Thyroid gland (tissue), 4 donors: ENCODE results near the gene GRIA1. TPM values are rescaled to one million over a fixed set of nuclear protein-coding genes. Genes with fewer than 3 reads are reported as not detected.

Experiments used
- DNase-seq, 2 donors: peaks; one replicate each; pipeline ENCODE4 v3.0.0-alpha.2; 2019
- H3K27ac ChIP-seq, 3 donors: fragments of 200-600 bp; sonication (generic); 1 replicate in 2 of 3; 2 replicates in 1 of 3; pipeline ENCODE4 v1.5.1; 2016 to 2019; ENCODE audit warnings: mild to moderate bottlenecking in 1 of 3, moderate library complexity in 1 of 3
- H3K27me3 ChIP-seq: fragments of 200-600 bp; sonication (generic); one replicate; pipeline ENCODE4 v1.5.1; 2019
- H3K36me3 ChIP-seq, 2 donors: fragments of 200-600 bp; sonication (generic); one replicate each; pipeline ENCODE4 v1.5.1; 2016 to 2019
- H3K4me1 ChIP-seq, 2 donors: fragments of 200-600 bp; sonication (generic); one replicate each; pipeline ENCODE4 v1.5.1; 2017 to 2019
- H3K4me3 ChIP-seq, 3 donors: fragments of 200-600 bp; sonication (generic); replicated peaks in 1 of 3; 1 replicate in 2 of 3; 2 replicates in 1 of 3; pipeline ENCODE4 v1.5.1; 2016; ENCODE audit warnings: mild to moderate bottlenecking in 1 of 3
- H3K9me3 ChIP-seq: fragments of 200-600 bp; sonication (generic); one replicate; pipeline ENCODE4 v1.5.1; 2017
- POLR2A ChIP-seq, 2 donors: fragments of 450-650 bp; IDR thresholded peaks; one replicate each; pipeline ENCODE4 v1.6.1; 2017; ENCODE audit warnings: antibody characterized with exemption in 2 of 2, mild to moderate bottlenecking in 2 of 2, moderate library complexity in 1 of 2
- WGBS, 2 donors: methylation state at CpG; one replicate each; pipeline ENCODE4 v1.1.5; 2017; 5-methylcytosine and 5-hydroxymethylcytosine counted together
- intact Hi-C: fragments of 100-400 bp; cut with DNase I; formaldehyde crosslinking; loops from one replicate; pipeline ENCODE4 v1.15.1; 2023
- total RNA-seq, 4 donors: library from RNA; depleted of rRNA; stranded (reverse); fragments of >200 nt; gene quantifications; one replicate each; pipeline ENCODE4 v1.2.3, GENCODE V29; 2016
- TF ChIP-seq, protein P1 (sequence below), 6 experiments: fragments of 200-600 bp in 3 of 6; fragments of 450-650 bp in 3 of 6; sonication (generic) in 3 of 6; IDR thresholded peaks; one replicate each; pipeline ENCODE4 v1.5.1; 2016 to 2019; ENCODE audit warnings: antibody characterized with exemption in 6 of 6, mild to moderate bottlenecking in 2 of 6, inconsistent platforms in 1 of 6, moderate library complexity in 1 of 6

GRIA1 gene
- total RNA-seq, 4 donors from 2014 or later, result 0.21 to 2.6 (median 0.79) TPM

DNA sequence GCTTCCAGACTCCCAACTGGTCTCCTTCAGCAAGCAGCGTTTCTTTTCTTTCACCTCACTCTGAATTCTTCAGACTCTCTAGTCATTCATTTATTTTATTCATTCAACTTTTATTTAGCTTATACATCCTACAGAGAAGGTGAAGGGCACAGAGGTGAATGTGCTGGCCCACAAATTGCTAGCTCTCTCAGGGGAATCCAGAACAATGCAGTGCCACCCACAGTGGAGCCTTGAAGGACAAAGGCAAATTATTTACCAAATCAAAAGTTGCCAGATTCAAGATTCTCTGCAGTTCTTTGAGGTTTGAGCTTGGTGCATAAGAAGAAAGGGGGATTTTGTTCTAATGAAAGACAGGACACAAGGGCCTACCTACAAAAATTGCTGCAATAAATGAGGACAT lies 29.7 kb downstream of the GRIA1 start:
- no peak for DNase-seq
- no peaks in the 10 kb centered on the region for H3K9me3 ChIP-seq
- no peaks in the 10 kb centered on the region for H3K27me3 ChIP-seq
- H3K27ac ChIP-seq, result no peak overlapping the region
- intact Hi-C loops, result no loop called here
- H3K4me1 ChIP-seq, result no peaks in the 10 kb centered on the region
- no peak for TF ChIP-seq POLR2A (IDR thresholded peaks at IDR 0.05)
- TF ChIP-seq, protein P1, sequence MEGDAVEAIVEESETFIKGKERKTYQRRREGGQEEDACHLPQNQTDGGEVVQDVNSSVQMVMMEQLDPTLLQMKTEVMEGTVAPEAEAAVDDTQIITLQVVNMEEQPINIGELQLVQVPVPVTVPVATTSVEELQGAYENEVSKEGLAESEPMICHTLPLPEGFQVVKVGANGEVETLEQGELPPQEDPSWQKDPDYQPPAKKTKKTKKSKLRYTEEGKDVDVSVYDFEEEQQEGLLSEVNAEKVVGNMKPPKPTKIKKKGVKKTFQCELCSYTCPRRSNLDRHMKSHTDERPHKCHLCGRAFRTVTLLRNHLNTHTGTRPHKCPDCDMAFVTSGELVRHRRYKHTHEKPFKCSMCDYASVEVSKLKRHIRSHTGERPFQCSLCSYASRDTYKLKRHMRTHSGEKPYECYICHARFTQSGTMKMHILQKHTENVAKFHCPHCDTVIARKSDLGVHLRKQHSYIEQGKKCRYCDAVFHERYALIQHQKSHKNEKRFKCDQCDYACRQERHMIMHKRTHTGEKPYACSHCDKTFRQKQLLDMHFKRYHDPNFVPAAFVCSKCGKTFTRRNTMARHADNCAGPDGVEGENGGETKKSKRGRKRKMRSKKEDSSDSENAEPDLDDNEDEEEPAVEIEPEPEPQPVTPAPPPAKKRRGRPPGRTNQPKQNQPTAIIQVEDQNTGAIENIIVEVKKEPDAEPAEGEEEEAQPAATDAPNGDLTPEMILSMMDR (IDR thresholded peaks at IDR 0.05), result no peak
- H3K4me3 ChIP-seq, result no peak overlapping the region
- no peaks in the 10 kb centered on the region for H3K36me3 ChIP-seq
- WGBS, 2 donors, result 83 to 91% methylated on average over 1 of the region's 1 CpG

- H3K4me3 ChIP-seq, result no peak overlapping the region
- no peak overlapping the region for H3K27ac ChIP-seq
- no peaks in the 10 kb centered on the region for H3K36me3 ChIP-seq
- WGBS, 2 donors, result 89 to 94% methylated on average over 2 of the region's 2 CpGs
- intact Hi-C loops, result no loop called here
- no peak for TF ChIP-seq POLR2A (IDR thresholded peaks at IDR 0.05)
- TF ChIP-seq, protein P1 (IDR thresholded peaks at IDR 0.05), result no peak
- no peaks in the 10 kb centered on the region for H3K4me1 ChIP-seq
- DNase-seq, result no peak
- no peaks in the 10 kb centered on the region for H3K9me3 ChIP-seq
- H3K27me3 ChIP-seq, result no peaks in the 10 kb centered on the region
These were observed 30.5 kb downstream of the GRIA1 start for GRCh38 chr5:153520952-153521351.

DNA sequence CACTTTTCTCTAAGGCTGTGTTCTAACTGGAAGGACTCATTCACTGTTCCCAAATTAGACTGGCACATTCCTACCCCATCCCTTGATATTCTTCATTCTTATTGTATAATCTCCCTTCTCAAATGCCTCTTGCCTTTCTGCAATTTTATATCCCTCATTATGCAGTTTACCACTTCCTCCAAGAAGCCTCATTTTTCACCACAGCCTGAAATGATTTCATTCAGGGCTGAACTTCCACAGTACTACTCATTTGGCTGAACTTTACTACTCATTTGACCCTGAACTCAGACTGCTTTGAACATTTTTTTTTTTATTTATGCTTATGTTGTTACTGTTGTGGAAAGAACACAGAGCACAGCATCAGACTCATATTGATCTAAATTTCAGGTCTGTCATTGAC lies 32.7 kb downstream of the GRIA1 start:
- no peak for DNase-seq
- intact Hi-C loops, result no loop called here
- no peak overlapping the region for H3K4me3 ChIP-seq
- TF ChIP-seq, protein P1 (IDR thresholded peaks at IDR 0.05), result no peak
- TF ChIP-seq POLR2A (IDR thresholded peaks at IDR 0.05), result no peak
- H3K9me3 ChIP-seq, result no peaks in the 10 kb centered on the region
- H3K36me3 ChIP-seq, result no peaks in the 10 kb centered on the region
- no peaks in the 10 kb centered on the region for H3K27me3 ChIP-seq
- no peaks in the 10 kb centered on the region for H3K4me1 ChIP-seq
- H3K27ac ChIP-seq, result no peak overlapping the region

DNA sequence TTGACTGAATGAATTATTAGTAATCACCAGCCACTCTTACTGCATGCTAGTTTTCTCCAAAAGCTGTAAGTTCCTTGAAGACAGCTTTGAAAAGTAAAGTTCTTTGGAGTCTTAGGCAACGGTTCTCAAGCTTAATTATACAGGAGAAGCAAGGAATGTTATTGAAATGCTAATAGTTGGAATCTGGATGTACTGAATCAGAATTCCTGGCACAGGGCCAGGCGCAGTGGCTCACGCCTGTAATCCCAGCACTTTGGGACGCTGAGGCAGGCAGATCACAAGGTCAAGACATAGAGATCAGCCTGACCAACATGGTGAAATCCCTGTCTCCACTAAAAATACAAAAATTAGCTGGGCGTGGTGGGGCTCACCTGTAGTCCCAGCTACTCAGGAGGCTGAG lies 33.4 kb downstream of the GRIA1 start:
- intact Hi-C loops, result no loop called here
- Histone ChIP-seq H3K36me3 (no peaks in the 10 kb centered on the region), H3K4me1 (no peaks in the 10 kb centered on the region), H3K4me3 (no peak overlapping the region), H3K27ac (no peak overlapping the region), H3K9me3 (no peaks in the 10 kb centered on the region), H3K27me3 (no peaks in the 10 kb centered on the region)
- DNase-seq, result no peak
- 55 to 57% methylated on average over 5 of the region's 5 CpGs for WGBS, 2 donors
- TF ChIP-seq, protein P1 (IDR thresholded peaks at IDR 0.05), result no peak
- TF ChIP-seq POLR2A (IDR thresholded peaks at IDR 0.05), result no peak

DNA sequence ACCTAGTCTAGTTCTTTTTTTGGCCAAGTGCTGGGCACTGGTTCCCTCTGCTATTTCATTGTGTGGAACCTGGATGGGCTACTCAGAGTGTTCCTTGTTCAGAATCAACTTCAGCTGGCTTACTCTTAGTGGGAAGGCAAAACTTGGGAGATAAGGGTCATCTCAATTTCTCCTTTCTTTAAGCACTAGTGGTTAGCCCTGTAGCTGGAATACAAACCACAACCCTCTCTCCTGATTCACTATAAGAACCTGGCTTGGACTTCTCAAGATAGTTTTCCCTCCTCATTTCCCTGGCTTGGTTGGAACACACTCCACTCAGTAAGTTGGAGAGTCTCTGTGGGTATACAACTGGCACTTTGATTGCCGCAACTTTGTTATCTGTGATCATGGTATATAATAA lies 35.1 kb downstream of the GRIA1 start:
- H3K4me1 ChIP-seq, result no peaks in the 10 kb centered on the region
- no peak for TF ChIP-seq POLR2A (IDR thresholded peaks at IDR 0.05)
- TF ChIP-seq, protein P1 (IDR thresholded peaks at IDR 0.05), result no peak

More for the DNA sequence above, 35.1 kb downstream of the GRIA1 start:
- no peak overlapping the region for H3K4me3 ChIP-seq
- no peaks in the 10 kb centered on the region for H3K36me3 ChIP-seq
- intact Hi-C loops, result no loop called here
- no peak for DNase-seq
- H3K27me3 ChIP-seq, result no peaks in the 10 kb centered on the region
- WGBS, 2 donors, result 95 to 97% methylated on average over 1 of the region's 1 CpG
- no peaks in the 10 kb centered on the region for H3K9me3 ChIP-seq
- no peak overlapping the region for H3K27ac ChIP-seq
